ENCODE data around the gene MDFIC.

The MDFIC gene

GRCh38 chr7:114889646-114890285 is 32.1 kb upstream of the MDFIC start:
- TF ChIP-seq CTCF (IDR thresholded peaks at IDR 0.05; ENCODE audit: low read depth, low read length) = no peak

DNA sequence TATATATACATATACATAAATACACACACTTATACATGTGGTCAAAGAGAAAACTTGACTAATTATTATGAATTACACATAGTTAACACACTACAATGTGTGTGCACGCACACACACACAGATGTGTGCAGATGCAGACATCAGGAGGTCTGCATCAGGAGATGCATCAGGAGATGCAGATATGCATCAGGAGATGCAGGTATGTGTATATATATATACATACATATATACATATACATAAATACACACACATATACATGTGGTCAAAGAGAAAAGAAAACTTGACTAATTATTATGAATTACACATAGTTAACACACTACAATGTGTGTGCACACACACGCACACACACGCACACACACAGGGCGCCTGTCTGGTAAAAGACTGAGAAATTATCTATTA is 31.3 kb upstream of the MDFIC start:
- TF ChIP-seq CTCF (IDR thresholded peaks at IDR 0.05; ENCODE audit: low read depth, low read length) = no peak
- DNase-seq (ENCODE audit: extremely low read depth, low read depth) = no peak

More at GRCh38 chr7:114889646-114890285, 32.1 kb upstream of the MDFIC start:
- DNase-seq (ENCODE audit: extremely low read depth, low read depth) = peak; percentile 80

DNA sequence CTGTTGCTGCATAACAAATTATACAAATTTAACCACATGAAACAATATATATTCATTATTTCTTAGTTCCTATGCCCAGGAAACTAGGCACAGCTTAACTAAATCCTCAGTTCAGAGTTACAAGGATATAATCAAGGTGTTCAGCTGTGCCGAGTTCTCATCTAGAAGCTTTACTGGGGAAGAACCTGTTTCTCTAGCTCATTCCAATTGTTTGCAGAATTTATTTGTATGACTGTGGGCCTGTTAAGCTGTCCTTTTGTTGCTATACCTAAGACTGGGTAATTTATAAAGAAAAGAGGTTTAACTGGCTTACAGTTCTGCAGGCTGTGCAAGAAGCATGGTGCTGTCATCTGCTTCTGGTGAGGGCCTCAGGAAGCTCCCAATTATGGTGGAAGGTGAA is 21.8 kb upstream of the MDFIC start:
- DNase-seq (ENCODE audit: extremely low read depth, low read depth) = no peak
- no peak for TF ChIP-seq CTCF (IDR thresholded peaks at IDR 0.05; ENCODE audit: low read depth, low read length)

- no peak for TF ChIP-seq CTCF (IDR thresholded peaks at IDR 0.05; ENCODE audit: low read depth, low read length)
- no peak for DNase-seq (ENCODE audit: extremely low read depth, low read depth)
These were observed 20.1 kb upstream of the MDFIC start for GRCh38 chr7:114901771-114902170.

DNA sequence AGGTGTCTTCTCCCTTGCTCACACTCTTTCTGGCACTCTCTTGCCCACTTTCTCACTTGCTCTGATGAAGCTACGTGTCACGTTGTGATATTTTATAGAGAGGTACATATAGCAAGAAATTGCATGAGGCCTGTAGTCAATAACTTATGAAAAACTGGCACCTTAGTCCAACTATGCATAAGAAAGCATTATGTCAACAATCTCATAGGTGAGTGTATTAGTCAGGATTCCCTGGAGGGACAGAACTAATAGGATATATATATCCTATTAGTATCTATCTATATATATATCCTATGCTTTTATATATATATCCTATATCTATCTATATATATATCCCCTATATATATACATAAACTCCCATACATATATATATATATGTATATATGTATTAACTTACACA is 18.8 kb upstream of the MDFIC start:
- DNase-seq (ENCODE audit: extremely low read depth, low read depth) = no peak
- no peak for TF ChIP-seq CTCF (IDR thresholded peaks at IDR 0.05; ENCODE audit: low read depth, low read length)

DNA sequence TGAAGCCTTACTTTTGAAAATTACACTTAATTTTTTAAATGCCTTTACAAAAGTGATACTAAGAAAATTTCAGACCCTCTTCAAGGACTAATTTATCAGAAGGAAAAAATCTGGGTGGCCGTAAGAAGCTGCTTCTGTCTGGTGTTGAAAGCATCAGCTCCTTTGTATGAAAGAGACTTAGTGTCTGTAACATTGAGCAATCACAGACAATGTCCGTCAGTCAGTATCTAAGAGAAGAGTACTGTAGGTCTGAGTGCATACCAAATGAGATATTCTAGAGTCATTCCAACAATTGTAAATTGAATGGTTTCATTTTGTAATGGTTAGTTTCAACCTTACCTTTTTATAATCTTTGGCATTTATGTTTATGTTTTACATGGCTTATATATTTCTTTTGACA is 11.1 kb upstream of the MDFIC start:
- DNase-seq (ENCODE audit: extremely low read depth, low read depth) = no peak
- no peak for TF ChIP-seq CTCF (IDR thresholded peaks at IDR 0.05; ENCODE audit: low read depth, low read length)

GRCh38 chr7:114911411-114911810 is 10.5 kb upstream of the MDFIC start:
- TF ChIP-seq CTCF (IDR thresholded peaks at IDR 0.05; ENCODE audit: low read depth, low read length) = no peak
- no peak for DNase-seq (ENCODE audit: extremely low read depth, low read depth)

All from AG09319 (cell line).